HG02798 (cell line): ENCODE results near the gene NR6A1.

Source experiments
- ATAC-seq: cut with Tn5 transposase; IDR thresholded peaks from one replicate; pipeline ENCODE4 v1.9.1; 2021; ENCODE audit warnings: mild to moderate bottlenecking; ENCODE audit not compliant: unreplicated experiment, poor library complexity

NR6A1 gene

GRCh38 chr9:124665391-124666058, 105.6 kb downstream of the NR6A1 start:
- ATAC-seq = no peak

GRCh38 chr9:124664143-124664542, 107.0 kb downstream of the NR6A1 start:
- ATAC-seq = no peak

GRCh38 chr9:124663046-124663961, 107.8 kb downstream of the NR6A1 start:
- ATAC-seq = no peak

- ATAC-seq = no peak
Observed at GRCh38 chr9:124662561-124662960, 108.5 kb downstream of the NR6A1 start.

- no peak for ATAC-seq
Observed at GRCh38 chr9:124661271-124661670, 109.8 kb downstream of the NR6A1 start.

GRCh38 chr9:124660341-124660801, 110.7 kb downstream of the NR6A1 start:
- no peak for ATAC-seq

GRCh38 chr9:124659099-124659659, 111.9 kb downstream of the NR6A1 start:
- ATAC-seq = peak; percentile 44

- ATAC-seq = peak; percentile 91
Observed at GRCh38 chr9:124658165-124659017, 112.7 kb downstream of the NR6A1 start.

GRCh38 chr9:124657516-124657915, 113.6 kb downstream of the NR6A1 start:
- no peak for ATAC-seq

- ATAC-seq = no peak
Observed at GRCh38 chr9:124654431-124654830, 116.7 kb downstream of the NR6A1 start.

GRCh38 chr9:124652615-124653393, 118.3 kb downstream of the NR6A1 start:
- no peak for ATAC-seq

GRCh38 chr9:124652203-124652602, 118.9 kb downstream of the NR6A1 start:
- no peak for ATAC-seq

GRCh38 chr9:124645274-124645673, 125.8 kb downstream of the NR6A1 start:
- no peak for ATAC-seq

GRCh38 chr9:124639637-124640036, 131.5 kb downstream of the NR6A1 start:
- ATAC-seq = no peak

GRCh38 chr9:124635285-124635684, 135.8 kb downstream of the NR6A1 start:
- ATAC-seq = no peak

- no peak for ATAC-seq
Observed at GRCh38 chr9:124632077-124632621, 139.0 kb downstream of the NR6A1 start.

GRCh38 chr9:124631326-124631725, 139.8 kb downstream of the NR6A1 start:
- ATAC-seq = no peak

- ATAC-seq = no peak
Observed at GRCh38 chr9:124629600-124629999, 141.5 kb downstream of the NR6A1 start.

GRCh38 chr9:124628741-124629140, 142.4 kb downstream of the NR6A1 start:
- no peak for ATAC-seq
